ENCODE results near the gene RAX. TPM values are rescaled to one million over a fixed set of nuclear protein-coding genes. Genes with fewer than 3 reads are reported as not detected.
A peak's percentile ranks its signal among the peaks of the same experiment; 100 is the strongest.

RAX gene
- total and polyA plus RNA-seq, 7 donors, result not detected

DNA sequence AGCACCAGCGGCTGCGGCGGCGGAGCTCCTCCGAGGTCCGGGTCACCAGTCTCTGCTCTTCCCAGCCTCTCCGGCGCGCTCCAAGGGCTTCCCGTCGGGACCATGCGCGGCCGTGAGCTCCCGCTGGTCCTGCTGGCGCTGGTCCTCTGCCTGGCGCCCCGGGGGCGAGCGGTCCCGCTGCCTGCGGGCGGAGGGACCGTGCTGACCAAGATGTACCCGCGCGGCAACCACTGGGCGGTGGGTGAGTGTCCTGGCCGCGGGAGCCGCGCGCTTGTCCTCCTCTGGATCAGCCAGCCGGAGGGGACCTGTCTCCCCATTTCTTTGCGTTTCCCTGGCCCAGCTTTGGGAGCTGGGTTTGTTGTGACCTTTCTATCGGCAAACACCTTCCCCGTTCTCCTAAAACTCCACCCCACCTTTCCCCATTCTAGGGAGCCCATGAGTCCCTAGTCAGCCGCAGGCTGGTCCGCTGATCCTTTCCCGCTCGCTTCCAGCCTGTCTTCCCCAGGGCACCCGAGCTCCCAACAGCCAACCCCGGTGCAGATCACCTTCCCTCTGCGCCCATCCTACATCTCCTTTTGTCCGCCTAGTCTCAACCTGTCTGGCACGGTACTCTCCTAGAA lies 53.0 kb downstream of the RAX start:
- Histone ChIP-seq H3K27me3 (peaks cover 15 to 56% (median 33%) of the 10 kb centered on the region in 3 donors), H3K4me1 (peaks cover 0 to 18% (median 16%) of the 10 kb centered on the region in 4 donors), H3K9me3 (no peaks in the 10 kb centered on the region), H3K36me3 (no peaks in the 10 kb centered on the region), H3K4me3 (peak overlapping the region in 2 of 4 donors; percentile 17 to 30), H3K27ac (no peak overlapping the region)
- intact Hi-C loops (cut with DNase I), result no loop called here
- no peak for DNase-seq
- TF ChIP-seq, protein P1, sequence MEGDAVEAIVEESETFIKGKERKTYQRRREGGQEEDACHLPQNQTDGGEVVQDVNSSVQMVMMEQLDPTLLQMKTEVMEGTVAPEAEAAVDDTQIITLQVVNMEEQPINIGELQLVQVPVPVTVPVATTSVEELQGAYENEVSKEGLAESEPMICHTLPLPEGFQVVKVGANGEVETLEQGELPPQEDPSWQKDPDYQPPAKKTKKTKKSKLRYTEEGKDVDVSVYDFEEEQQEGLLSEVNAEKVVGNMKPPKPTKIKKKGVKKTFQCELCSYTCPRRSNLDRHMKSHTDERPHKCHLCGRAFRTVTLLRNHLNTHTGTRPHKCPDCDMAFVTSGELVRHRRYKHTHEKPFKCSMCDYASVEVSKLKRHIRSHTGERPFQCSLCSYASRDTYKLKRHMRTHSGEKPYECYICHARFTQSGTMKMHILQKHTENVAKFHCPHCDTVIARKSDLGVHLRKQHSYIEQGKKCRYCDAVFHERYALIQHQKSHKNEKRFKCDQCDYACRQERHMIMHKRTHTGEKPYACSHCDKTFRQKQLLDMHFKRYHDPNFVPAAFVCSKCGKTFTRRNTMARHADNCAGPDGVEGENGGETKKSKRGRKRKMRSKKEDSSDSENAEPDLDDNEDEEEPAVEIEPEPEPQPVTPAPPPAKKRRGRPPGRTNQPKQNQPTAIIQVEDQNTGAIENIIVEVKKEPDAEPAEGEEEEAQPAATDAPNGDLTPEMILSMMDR (IDR thresholded peaks at IDR 0.05), result no peak
- no peak for TF ChIP-seq EP300 (IDR thresholded peaks at IDR 0.05)
- no peak for TF ChIP-seq POLR2AphosphoS5 (IDR thresholded peaks at IDR 0.05)
- no peak for TF ChIP-seq POLR2A (IDR thresholded peaks at IDR 0.05)
- WGBS, 2 donors, result 4 to 10% methylated on average over 46 of the region's 46 CpGs

DNA sequence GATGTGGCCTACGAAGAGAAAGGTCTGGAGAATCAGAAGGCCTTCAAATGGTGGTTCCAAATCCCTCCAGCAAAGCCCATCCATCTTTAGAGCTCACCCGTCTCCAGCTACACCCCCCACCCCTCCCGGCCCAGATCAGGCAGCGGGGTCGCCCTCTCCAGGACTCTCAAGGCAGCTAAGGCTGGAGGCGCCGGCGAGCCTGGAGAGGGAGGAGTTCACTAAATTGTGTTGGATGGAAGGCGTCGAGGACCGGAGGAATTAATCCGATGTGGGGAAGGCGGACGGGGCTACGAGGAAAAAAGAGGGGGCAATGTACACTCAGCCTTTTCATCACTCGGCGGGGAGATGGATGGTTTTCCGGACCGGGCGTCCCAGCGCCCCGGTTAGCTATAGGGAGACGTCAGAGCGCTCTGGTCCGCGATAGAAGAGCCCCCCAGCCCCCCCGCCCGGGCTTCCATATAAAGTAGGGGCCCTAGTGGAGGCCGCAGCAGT lies 53.5 kb downstream of the RAX start, which contains the start of gene GRP:
Gene GRP, plus strand, starts transcription at position 487 of the 492 bp plus-strand sequence. CDS start 108 bp downstream, outside the sequence.
- Histone ChIP-seq H3K27me3 (peaks cover 15 to 56% (median 33%) of the 10 kb centered on the region in 3 donors), H3K27ac (no peak within 1 kb of the TSS), H3K36me3 (no peaks in the 10 kb centered on the region), H3K4me3 (peak within 1 kb of the TSS in 2 of 4 donors; percentile 17 to 30), H3K9me3 (no peaks in the 10 kb centered on the region), H3K4me1 (peaks cover 0 to 18% (median 16%) of the 10 kb centered on the region in 4 donors)
- 4 to 12% methylated on average over 29 of the region's 29 CpGs for WGBS, 2 donors
- intact Hi-C loops (cut with DNase I), result no loop called here
- TF ChIP-seq POLR2A (IDR thresholded peaks at IDR 0.05) (no peak), POLR2AphosphoS5 (IDR thresholded peaks at IDR 0.05) (no peak), EP300 (IDR thresholded peaks at IDR 0.05) (no peak)
- TF ChIP-seq, protein P1 (IDR thresholded peaks at IDR 0.05), result no peak
- no peak for DNase-seq

DNA sequence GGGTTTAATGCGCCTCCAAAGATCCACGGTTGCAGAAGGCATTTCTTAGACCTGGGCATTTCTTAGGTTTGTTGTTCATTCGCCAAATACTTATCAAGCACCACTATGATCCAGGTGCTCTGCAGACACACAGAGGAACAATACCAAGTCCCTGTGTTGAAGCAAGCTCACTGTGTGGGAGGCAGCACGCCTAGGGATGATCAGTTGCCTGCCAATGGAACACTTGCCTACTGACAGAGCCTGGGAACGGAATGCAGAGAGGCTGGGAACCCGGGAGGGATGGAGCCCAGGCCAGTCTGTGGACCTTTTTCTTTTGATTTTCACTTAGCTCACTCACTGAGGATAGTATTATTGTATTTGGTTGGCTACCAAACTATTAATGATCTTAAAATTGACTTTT lies 55.2 kb downstream of the RAX start:
- no peak overlapping the region for H3K27ac ChIP-seq
- intact Hi-C loops (cut with DNase I), result no loop called here
- no peaks in the 10 kb centered on the region for H3K36me3 ChIP-seq
- no peak for DNase-seq
- WGBS, 2 donors, result 74 to 77% methylated on average over 6 of the region's 6 CpGs
- TF ChIP-seq POLR2A (IDR thresholded peaks at IDR 0.05) (no peak), EP300 (IDR thresholded peaks at IDR 0.05) (no peak), POLR2AphosphoS5 (IDR thresholded peaks at IDR 0.05) (no peak)
- TF ChIP-seq, protein P1 (IDR thresholded peaks at IDR 0.05), result no peak
- H3K4me3 ChIP-seq, result no peak overlapping the region
- H3K27me3 ChIP-seq, result peaks cover 15 to 56% (median 33%) of the 10 kb centered on the region in 3 donors
- H3K4me1 ChIP-seq, result peaks cover 0 to 18% (median 16%) of the 10 kb centered on the region in 4 donors
- no peaks in the 10 kb centered on the region for H3K9me3 ChIP-seq

Other genes starting within 250 kb of the RAX start
- gene SEC11C, start 133.6 kb downstream of the RAX start, total RNA-seq, result 10 to 100 TPM in 3 of 4 donors, 1 to 10 TPM in 1; 9.4 to 51.7 (median 30.8) TPM
- gene SEC11C, start 133.6 kb downstream of the RAX start, polyA plus RNA-seq, result 10 to 100 TPM; 39.5 to 95.0 (median 46.8) TPM
- 1 to 10 TPM; 1.4 to 6.6 (median 2.7) TPM for gene GRP, start 53.3 kb downstream of the RAX start, total RNA-seq
- under 1 TPM in 1 of 3 donors, not detected in 2; 0.93 TPM for gene GRP, start 53.3 kb downstream of the RAX start, polyA plus RNA-seq
- under 1 TPM in 1 of 4 donors, not detected in 3; 0.33 TPM for gene CPLX4, start 45.2 kb upstream of the RAX start, total RNA-seq
- not detected for gene CPLX4, start 45.2 kb upstream of the RAX start, polyA plus RNA-seq
- 10 to 100 TPM; 47.1 to 65.2 (median 56.9) TPM for gene LMAN1, start 85.8 kb upstream of the RAX start, total RNA-seq
- 10 to 100 TPM in 1 of 3 donors, 1 to 10 TPM in 2; 4.8 to 24.6 (median 7.4) TPM for gene LMAN1, start 85.8 kb upstream of the RAX start, polyA plus RNA-seq

Measured in sigmoid colon (tissue), 7 donors.